ENCODE measurements around the gene PTPRN2. TPM values are rescaled to one million over a fixed set of nuclear protein-coding genes. Genes with fewer than 3 reads are reported as not detected.

PTPRN2 gene
- total RNA-seq, 1 donor from 2014 or later: 1.8 TPM

DNA sequence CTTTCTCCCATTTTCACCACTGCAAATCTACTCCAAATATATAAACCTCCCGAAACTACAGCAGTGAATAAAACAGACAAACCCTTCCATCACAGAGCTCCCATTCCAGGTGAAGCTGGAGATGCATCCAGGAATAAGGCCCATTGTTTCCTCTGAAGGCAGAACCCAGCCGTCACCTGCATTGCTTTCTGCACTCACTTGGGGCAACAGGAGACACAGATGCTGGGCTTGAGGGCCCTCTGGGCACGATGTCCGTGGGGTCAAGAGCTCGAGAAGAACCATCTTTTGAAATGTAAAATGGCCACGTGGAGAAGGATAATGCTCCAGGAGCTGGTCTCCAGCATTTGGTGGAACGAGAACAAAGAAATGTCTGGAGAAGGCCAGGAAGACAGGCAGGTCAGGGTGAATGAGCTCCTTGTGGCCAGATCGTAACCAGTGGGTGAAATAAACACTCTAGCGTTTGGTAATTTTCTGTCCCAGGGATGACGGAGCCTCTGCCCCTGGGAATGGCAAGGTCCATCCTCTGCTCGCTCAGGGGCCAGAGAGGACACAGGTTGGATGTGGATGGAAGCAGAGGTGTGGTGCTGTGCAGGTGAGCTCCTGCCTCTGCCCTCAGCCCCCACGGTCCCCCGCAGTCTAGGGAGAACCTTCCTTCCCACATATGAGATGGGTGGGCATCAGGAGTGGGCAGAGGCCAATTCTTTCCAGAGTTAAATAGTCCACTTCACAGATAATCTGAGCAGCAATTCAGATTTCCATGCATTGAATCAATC lies 694.7 kb downstream of the PTPRN2 start:
- Mint-ChIP-seq H3K27ac (no peak overlapping the region), H3K36me3 (ENCODE audit: low read depth) (no peaks in the 10 kb centered on the region), H3K4me1 (no peaks in the 10 kb centered on the region), H3K4me3 (no peak overlapping the region), H3K9me3 (peaks cover 4% of the 10 kb centered on the region), H3K27me3 (peaks cover 2% of the 10 kb centered on the region)
- DNase-seq (no peak), ATAC-seq (ENCODE audit: low read depth) (no peak)
- intact Hi-C loops (cut with micrococcal nuclease): no loop called here
- ChIA-PET CTCF (no interaction called here), POLR2A (no interaction called here)
- TF ChIP-seq CTCF (IDR thresholded peaks at IDR 0.05): no peak

- no peaks in the 10 kb centered on the region for H3K36me3 Mint-ChIP-seq (ENCODE audit: low read depth)
- intact Hi-C loops (cut with micrococcal nuclease): no loop called here
- peaks cover 4% of the 10 kb centered on the region for H3K9me3 Mint-ChIP-seq
- ChIA-PET POLR2A (interaction anchor here (0.6 kb wide), 1 partner anchor 39 kb away, joined by 9 read pairs; no protein-coding TSS in a partner anchor), CTCF (no interaction called here)
- no peak for ATAC-seq (ENCODE audit: low read depth)
- no peak for TF ChIP-seq CTCF (IDR thresholded peaks at IDR 0.05)
- H3K4me3 Mint-ChIP-seq: no peak overlapping the region
- H3K27me3 Mint-ChIP-seq: peaks cover 2% of the 10 kb centered on the region
- H3K4me1 Mint-ChIP-seq: no peaks in the 10 kb centered on the region
- no peak overlapping the region for H3K27ac Mint-ChIP-seq
- DNase-seq: no peak
Observed at GRCh38 chr7:157890921-157891401, 696.7 kb downstream of the PTPRN2 start.

DNA sequence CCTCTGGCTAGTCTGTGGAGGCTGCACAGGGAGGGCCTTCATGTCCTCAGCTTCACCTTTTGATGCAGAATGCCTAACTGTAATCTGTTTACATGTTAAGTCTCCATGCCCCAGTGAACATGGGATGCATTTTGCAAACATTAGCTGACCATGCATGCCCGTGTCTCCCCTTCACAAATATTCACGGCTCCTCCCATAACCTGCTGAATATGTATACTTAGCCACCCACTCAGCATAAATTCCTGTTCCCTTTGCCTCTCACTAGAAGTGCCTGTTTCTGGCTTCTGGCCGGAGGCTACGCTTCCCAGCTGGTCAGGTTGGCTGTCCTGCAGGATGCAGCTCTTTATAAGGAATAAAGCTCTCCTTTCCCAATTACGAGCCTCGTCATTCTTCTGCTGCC lies 698.1 kb downstream of the PTPRN2 start:
- ChIA-PET CTCF (no interaction called here), POLR2A (no interaction called here)
- DNase-seq: no peak
- no peak for TF ChIP-seq CTCF (IDR thresholded peaks at IDR 0.05)
- Mint-ChIP-seq H3K27ac (no peak overlapping the region), H3K36me3 (ENCODE audit: low read depth) (no peaks in the 10 kb centered on the region), H3K4me3 (no peak overlapping the region), H3K27me3 (peaks cover 2% of the 10 kb centered on the region), H3K9me3 (peaks cover 7% of the 10 kb centered on the region), H3K4me1 (no peaks in the 10 kb centered on the region)
- ATAC-seq (ENCODE audit: low read depth): no peak
- intact Hi-C loops (cut with micrococcal nuclease): no loop called here

GRCh38 chr7:157888579-157888978 lies 699.0 kb downstream of the PTPRN2 start:
- ChIA-PET CTCF (no interaction called here), POLR2A (no interaction called here)
- peaks cover 7% of the 10 kb centered on the region for H3K9me3 Mint-ChIP-seq
- H3K27ac Mint-ChIP-seq: no peak overlapping the region
- peaks cover 2% of the 10 kb centered on the region for H3K27me3 Mint-ChIP-seq
- intact Hi-C loops (cut with micrococcal nuclease): no loop called here
- H3K4me1 Mint-ChIP-seq: no peaks in the 10 kb centered on the region
- no peak for ATAC-seq (ENCODE audit: low read depth)
- DNase-seq: no peak
- no peak for TF ChIP-seq CTCF (IDR thresholded peaks at IDR 0.05)
- no peaks in the 10 kb centered on the region for H3K36me3 Mint-ChIP-seq (ENCODE audit: low read depth)
- no peak overlapping the region for H3K4me3 Mint-ChIP-seq

- peaks cover 2% of the 10 kb centered on the region for H3K27me3 Mint-ChIP-seq
- no peak for ATAC-seq (ENCODE audit: low read depth)
- no peaks in the 10 kb centered on the region for H3K36me3 Mint-ChIP-seq (ENCODE audit: low read depth)
- H3K4me1 Mint-ChIP-seq: no peaks in the 10 kb centered on the region
- H3K4me3 Mint-ChIP-seq: no peak overlapping the region
- ChIA-PET POLR2A (no interaction called here), CTCF (no interaction called here)
- no peak for TF ChIP-seq CTCF (IDR thresholded peaks at IDR 0.05)
- intact Hi-C loops (cut with micrococcal nuclease): no loop called here
- peaks cover 7% of the 10 kb centered on the region for H3K9me3 Mint-ChIP-seq
- no peak overlapping the region for H3K27ac Mint-ChIP-seq
- DNase-seq: no peak
Observed at GRCh38 chr7:157887400-157887799, 700.2 kb downstream of the PTPRN2 start.
